Measurements from ENCODE around the gene CACNA1E. TPM values are rescaled to one million over a fixed set of nuclear protein-coding genes. Genes with fewer than 3 reads are reported as not detected.
"Not testable (repeated sequence)": the region's sequence is repeated elsewhere in the genome, so short reads cannot be mapped to it uniquely, and the experiment has no call there.

Gene CACNA1E
- total RNA-seq, 1 experiment from 2014 or later: not detected

- no peak for DNase-seq (ENCODE audit: low read depth)
Measured at GRCh38 chr1:181517181-181517875, 34.0 kb downstream of the CACNA1E start.

- no peak for DNase-seq (ENCODE audit: low read depth)
Measured at GRCh38 chr1:181518152-181518551, 34.8 kb downstream of the CACNA1E start.

GRCh38 chr1:181522864-181523263 lies 39.5 kb downstream of the CACNA1E start:
- DNase-seq (ENCODE audit: low read depth): no peak

- no peak for DNase-seq (ENCODE audit: low read depth)
Measured at GRCh38 chr1:181525104-181525721, 41.9 kb downstream of the CACNA1E start.

- DNase-seq (ENCODE audit: low read depth): not testable (repeated sequence)
Measured at GRCh38 chr1:181528241-181528640, 44.9 kb downstream of the CACNA1E start.

- no peak for DNase-seq (ENCODE audit: low read depth)
Measured at GRCh38 chr1:181531441-181531840, 48.1 kb downstream of the CACNA1E start.

- no peak for DNase-seq (ENCODE audit: low read depth)
Measured at GRCh38 chr1:181531951-181532600, 48.8 kb downstream of the CACNA1E start.

- no peak for DNase-seq (ENCODE audit: low read depth)
Measured at GRCh38 chr1:181538836-181539235, 55.5 kb downstream of the CACNA1E start.

- no peak for DNase-seq (ENCODE audit: low read depth)
Measured at GRCh38 chr1:181541458-181541857, 58.1 kb downstream of the CACNA1E start.

GRCh38 chr1:181541947-181542346 lies 58.6 kb downstream of the CACNA1E start:
- DNase-seq (ENCODE audit: low read depth): peak; percentile 9

- not testable (repeated sequence) for DNase-seq (ENCODE audit: low read depth)
Measured at GRCh38 chr1:181542406-181542805, 59.1 kb downstream of the CACNA1E start.

- DNase-seq (ENCODE audit: low read depth): no peak
Measured at GRCh38 chr1:181545395-181545794, 62.1 kb downstream of the CACNA1E start.

GRCh38 chr1:181548497-181548896 lies 65.2 kb downstream of the CACNA1E start:
- DNase-seq (ENCODE audit: low read depth): peak; percentile 12

GRCh38 chr1:181551249-181551648 lies 67.9 kb downstream of the CACNA1E start:
- no peak for DNase-seq (ENCODE audit: low read depth)

- no peak for DNase-seq (ENCODE audit: low read depth)
Measured at GRCh38 chr1:181551754-181552153, 68.4 kb downstream of the CACNA1E start.

- no peak for DNase-seq (ENCODE audit: low read depth)
Measured at GRCh38 chr1:181554465-181554864, 71.1 kb downstream of the CACNA1E start.

- DNase-seq (ENCODE audit: low read depth): no peak
Measured at GRCh38 chr1:181556631-181557030, 73.3 kb downstream of the CACNA1E start.

- no peak for DNase-seq (ENCODE audit: low read depth)
Measured at GRCh38 chr1:181557313-181557712, 74.0 kb downstream of the CACNA1E start.

- no peak for DNase-seq (ENCODE audit: low read depth)
Measured at GRCh38 chr1:181558416-181558815, 75.1 kb downstream of the CACNA1E start.

GRCh38 chr1:181559142-181559541 lies 75.8 kb downstream of the CACNA1E start:
- DNase-seq (ENCODE audit: low read depth): no peak

GRCh38 chr1:181562395-181562794 lies 79.1 kb downstream of the CACNA1E start:
- no peak for DNase-seq (ENCODE audit: low read depth)

GRCh38 chr1:181568736-181569135 lies 85.4 kb downstream of the CACNA1E start:
- no peak for DNase-seq (ENCODE audit: low read depth)

GRCh38 chr1:181577475-181577874 lies 94.2 kb downstream of the CACNA1E start:
- DNase-seq (ENCODE audit: low read depth): no peak
